HCT116 (cell line): ENCODE data around the gene RGS6. TPM values are rescaled to one million over a fixed set of nuclear protein-coding genes. Genes with fewer than 3 reads are reported as not detected.

Experiments
- ATAC-seq: fragments of 200-7000 bp; cut with Tn5 transposase; 2 replicates; pipeline ENCODE4 v1.9.1; 2020; ENCODE audit warnings: mild to moderate bottlenecking, moderate library complexity
- BruUV-seq: library from RNA; stranded (reverse); fragments of 400-500 nt; replicated peaks from 2 replicates; lab custom pipeline; 2021; lab: Mats Ljungman, UMichigan
- CTCF ChIA-PET: fragments of 300-600 bp; sonication (Branson Sonifier 250); formaldehyde crosslinking; loops from one replicate; lab custom pipeline; 2021; ENCODE audit warnings: antibody characterized with exemption; lab: Charles Lee
- POLR2A ChIA-PET: fragments of 300-600, 350-600 bp; sonication (Branson Sonifier 250); formaldehyde crosslinking; loops from one replicate; lab custom pipeline; 2021; ENCODE audit warnings: antibody characterized with exemption; lab: Charles Lee
- RAD21 ChIA-PET, 2 experiments: fragments of 300-600 bp; sonication (Branson Sonifier 250); formaldehyde crosslinking; loops; one replicate each; lab custom pipeline; 2023; ENCODE audit warnings: low total read pairs in 2 of 2; ENCODE audit not compliant: uncharacterized antibody in 2 of 2, unreplicated experiment in 2 of 2, low non-redundant PET in 1 of 2; lab: Charles Lee
- DNase-seq: peaks from one replicate; pipeline ENCODE4 v3.0.0-alpha.2; 2010; ENCODE audit warnings: low read depth, low spot score
- H2AFZ ChIP-seq: fragments of 200-600 bp; shearing (Covaris generic), sonication (generic); 2 replicates; pipeline ENCODE4 v1.6.1; 2017; ENCODE audit warnings: low read depth, mixed run types, mixed read lengths, antibody characterized with exemption, low read length; ENCODE audit not compliant: poor library complexity, severe bottlenecking
- H3K27ac ChIP-seq: 2 replicates; pipeline ENCODE4 v1.5.1; 2012; ENCODE audit warnings: low read depth, low read length
- H3K27me3 ChIP-seq: fragments of 200-600 bp; sonication (generic); 2 replicates; pipeline ENCODE4 v1.6.1; 2016; ENCODE audit warnings: mixed run types, low read length, mixed read lengths; ENCODE audit not compliant: insufficient read depth
- H3K36me3 ChIP-seq, 2 experiments: fragments of 200-500 bp in 1 of 2; fragments of 200-600 bp in 1 of 2; sonication (Bioruptor generic) in 1 of 2; sonication (generic) in 1 of 2; 2 replicates each; pipeline versions ENCODE4 v1.5.1 to v1.6.1; 2014 to 2016; ENCODE audit warnings: low read length in 2 of 2, inconsistent platforms in 1 of 2, mixed read lengths in 1 of 2, mixed run types in 1 of 2; ENCODE audit not compliant: insufficient read depth in 2 of 2, control insufficient read depth in 1 of 2
- H3K4me1 ChIP-seq, 2 experiments: fragments of 200-600 bp in 1 of 2; sonication (generic) in 1 of 2; 2 replicates each; pipeline versions ENCODE4 v1.5.1 to v1.6.1; 2012 to 2017; ENCODE audit warnings: low read length in 2 of 2, inconsistent platforms in 1 of 2, mild to moderate bottlenecking in 1 of 2, mixed read lengths in 1 of 2, mixed run types in 1 of 2, moderate library complexity in 1 of 2; ENCODE audit not compliant: insufficient read depth in 2 of 2, control insufficient read depth in 1 of 2
- H3K4me2 ChIP-seq: fragments of 200-600 bp; sonication (generic); 2 replicates; pipeline ENCODE4 v1.6.1; 2017; ENCODE audit warnings: mixed run types, low read length, mixed read lengths
- H3K4me3 ChIP-seq, 2 experiments: fragments of 200-600 bp in 1 of 2; sonication (generic) in 1 of 2; replicated peaks in 1 of 2; 2 replicates each; pipeline ENCODE4 v1.5.1; 2011 to 2016; ENCODE audit warnings: low read length in 2 of 2, control low read depth in 1 of 2, low read depth in 1 of 2, mild to moderate bottlenecking in 1 of 2, mixed read lengths in 1 of 2, mixed run types in 1 of 2
- H3K79me2 ChIP-seq: fragments of 200-600 bp; sonication (generic); 2 replicates; pipeline ENCODE4 v1.6.1; 2017; ENCODE audit warnings: mild to moderate bottlenecking, mixed run types, low read length, moderate library complexity, mixed read lengths; ENCODE audit not compliant: insufficient read depth
- H3K9ac ChIP-seq: fragments of 200-600 bp; sonication (generic); 2 replicates; pipeline ENCODE4 v1.6.1; 2016; ENCODE audit warnings: low read length, mixed read lengths
- H3K9me2 ChIP-seq: fragments of 200-600 bp; sonication (generic), shearing (Covaris generic); 2 replicates; pipeline ENCODE4 v1.6.1; 2017; ENCODE audit warnings: mixed run types, mild to moderate bottlenecking, moderate library complexity; ENCODE audit not compliant: insufficient read depth
- H3K9me3 ChIP-seq, 2 experiments: fragments of 200-500 bp in 1 of 2; fragments of 200-600 bp in 1 of 2; sonication (Bioruptor generic) in 1 of 2; sonication (generic) in 1 of 2; 2 replicates each; pipeline ENCODE4 v1.6.1; 2014 to 2017; ENCODE audit warnings: low read length in 2 of 2, mixed read lengths in 2 of 2, inconsistent platforms in 1 of 2, low read depth in 1 of 2, mild to moderate bottlenecking in 1 of 2, mixed run types in 1 of 2, moderate library complexity in 1 of 2; ENCODE audit not compliant: control insufficient read depth in 1 of 2, insufficient read depth in 1 of 2
- H4K20me1 ChIP-seq: fragments of 200-600 bp; sonication (generic), shearing (Covaris generic); 2 replicates; pipeline ENCODE4 v1.6.1; 2017; ENCODE audit warnings: mixed run types, mild to moderate bottlenecking, moderate library complexity; ENCODE audit not compliant: insufficient read depth
- EGR1 ChIP-seq: IDR thresholded peaks from 2 replicates; pipeline ENCODE4 v1.6.1; 2012; ENCODE audit warnings: low read depth
- EZH2 ChIP-seq: fragments of 200-600 bp; sonication (generic); IDR thresholded peaks from 2 replicates; pipeline ENCODE4 v1.6.1; 2017; ENCODE audit warnings: antibody characterized with exemption, mixed run types
- EZH2phosphoT487 ChIP-seq: fragments of 200-600 bp; IDR thresholded peaks from 2 replicates; pipeline ENCODE4 v1.6.1; 2018; ENCODE audit warnings: antibody characterized with exemption, borderline replicate concordance
- FOSL1 ChIP-seq: IDR thresholded peaks from 2 replicates; pipeline ENCODE4 v1.6.1; 2012; ENCODE audit warnings: low read depth
- SIN3A ChIP-seq: IDR thresholded peaks from 2 replicates; pipeline ENCODE4 v1.6.1; 2012; ENCODE audit warnings: low read depth
- SP1 ChIP-seq: IDR thresholded peaks from 2 replicates; pipeline ENCODE4 v1.6.1; 2012; ENCODE audit warnings: low read depth
- YY1 ChIP-seq: IDR thresholded peaks from 2 replicates; pipeline ENCODE4 v1.6.1; 2011; ENCODE audit warnings: low read length, low read depth, moderate library complexity, mild to moderate bottlenecking; ENCODE audit not compliant: insufficient replicate concordance; ENCODE audit errors: extremely low read depth
- ZNF274 ChIP-seq: fragments of 200-500 bp; sonication (Bioruptor generic); IDR thresholded peaks from 2 replicates; pipeline ENCODE4 v1.6.1; 2014; ENCODE audit warnings: mild to moderate bottlenecking, low read depth, low read length, inconsistent platforms
- intact Hi-C: fragments of 100-400 bp; cut with micrococcal nuclease; formaldehyde crosslinking; loops from 2 replicates; pipeline ENCODE4 v1.10.0; 2022
- total RNA-seq: library from RNA; stranded (reverse); gene quantifications from one replicate; pipeline ENCODE4 v1.2.1, GENCODE V29; 2021; ENCODE audit not compliant: unreplicated experiment
- TF ChIP-seq, protein P1 (sequence below), 3 experiments: fragments of 200-600 bp in 1 of 3; sonication (generic) in 1 of 3; IDR thresholded peaks in 2 of 3; conservative IDR thresholded peaks in 1 of 3; 2 replicates each; pipeline ENCODE4 v1.5.1; 2012 to 2017; ENCODE audit warnings: low read depth in 2 of 3, low read length in 2 of 3, antibody characterized with exemption in 1 of 3, borderline replicate concordance in 1 of 3, control low read depth in 1 of 3, mild to moderate bottlenecking in 1 of 3, mixed read lengths in 1 of 3, mixed run types in 1 of 3, moderate library complexity in 1 of 3; ENCODE audit not compliant: insufficient read depth in 1 of 3
- TF ChIP-seq, protein P2 (sequence below): IDR thresholded peaks from 2 replicates; pipeline ENCODE4 v1.6.1; 2012

Gene RGS6
- total RNA-seq, 1 experiment from 2014 or later = 4.7 TPM

GRCh38 chr14:72404106-72404774 is 472.0 kb downstream of the RGS6 start:
- H2AFZ ChIP-seq = no peak overlapping the region
- H3K27me3 ChIP-seq = no peaks in the 10 kb centered on the region
- no peaks in the 10 kb centered on the region for H3K36me3 ChIP-seq
- no peaks in the 10 kb centered on the region for H3K9me2 ChIP-seq
- H3K9me3 ChIP-seq = no peaks in the 10 kb centered on the region
- no peak overlapping the region for H3K27ac ChIP-seq
- H3K9ac ChIP-seq = no peak overlapping the region
- H4K20me1 ChIP-seq = no peaks in the 10 kb centered on the region
- no peaks in the 10 kb centered on the region for H3K79me2 ChIP-seq
- CTCF ChIA-PET = interaction anchor here (1.5 kb wide), 1 partner anchor 17 kb away, joined by 4 read pairs; no protein-coding TSS in a partner anchor
- TF ChIP-seq EZH2 (no peak), SIN3A (no peak), EZH2phosphoT487 (no peak), SP1 (no peak), EGR1 (no peak), ZNF274 (no peak), YY1 (no peak), FOSL1 (no peak)
- TF ChIP-seq, protein P1, sequence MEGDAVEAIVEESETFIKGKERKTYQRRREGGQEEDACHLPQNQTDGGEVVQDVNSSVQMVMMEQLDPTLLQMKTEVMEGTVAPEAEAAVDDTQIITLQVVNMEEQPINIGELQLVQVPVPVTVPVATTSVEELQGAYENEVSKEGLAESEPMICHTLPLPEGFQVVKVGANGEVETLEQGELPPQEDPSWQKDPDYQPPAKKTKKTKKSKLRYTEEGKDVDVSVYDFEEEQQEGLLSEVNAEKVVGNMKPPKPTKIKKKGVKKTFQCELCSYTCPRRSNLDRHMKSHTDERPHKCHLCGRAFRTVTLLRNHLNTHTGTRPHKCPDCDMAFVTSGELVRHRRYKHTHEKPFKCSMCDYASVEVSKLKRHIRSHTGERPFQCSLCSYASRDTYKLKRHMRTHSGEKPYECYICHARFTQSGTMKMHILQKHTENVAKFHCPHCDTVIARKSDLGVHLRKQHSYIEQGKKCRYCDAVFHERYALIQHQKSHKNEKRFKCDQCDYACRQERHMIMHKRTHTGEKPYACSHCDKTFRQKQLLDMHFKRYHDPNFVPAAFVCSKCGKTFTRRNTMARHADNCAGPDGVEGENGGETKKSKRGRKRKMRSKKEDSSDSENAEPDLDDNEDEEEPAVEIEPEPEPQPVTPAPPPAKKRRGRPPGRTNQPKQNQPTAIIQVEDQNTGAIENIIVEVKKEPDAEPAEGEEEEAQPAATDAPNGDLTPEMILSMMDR (IDR thresholded peaks at IDR 0.05 in 2 of 3, conservative IDR thresholded peaks at IDR 0.05 in 1 of 3; ENCODE audit: borderline replicate concordance in 1 of 3, insufficient read depth in 1 of 3, low read depth in 2 of 3, low read length in 2 of 3) = no peak
- TF ChIP-seq, protein P2, sequence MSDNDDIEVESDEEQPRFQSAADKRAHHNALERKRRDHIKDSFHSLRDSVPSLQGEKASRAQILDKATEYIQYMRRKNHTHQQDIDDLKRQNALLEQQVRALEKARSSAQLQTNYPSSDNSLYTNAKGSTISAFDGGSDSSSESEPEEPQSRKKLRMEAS = no peak
- TF ChIP-seq, all 23 proteins: peak for 0
- no peaks in the 10 kb centered on the region for H3K4me1 ChIP-seq
- H3K4me3 ChIP-seq = no peak overlapping the region
- intact Hi-C loops = no loop called here
- ATAC-seq (no peak), DNase-seq (no peak)
- no TSS peak for BruUV-seq
- RAD21 ChIA-PET = no interaction called here
- POLR2A ChIA-PET = no interaction called here
- H3K4me2 ChIP-seq = no peak overlapping the region
